Measurements from ENCODE around the gene NKAIN2.
"Not testable (repeated sequence)": the region's sequence is repeated elsewhere in the genome, so short reads cannot be mapped to it uniquely, and the experiment has no call there.

Gene NKAIN2

GRCh38 chr6:124233221-124233620, 429.6 kb downstream of the NKAIN2 start:
- DNase-seq, result no peak

- no peak for DNase-seq
Observed at GRCh38 chr6:124234801-124235200, 431.1 kb downstream of the NKAIN2 start.

GRCh38 chr6:124237911-124238310, 434.2 kb downstream of the NKAIN2 start:
- DNase-seq, result no peak

GRCh38 chr6:124238408-124238807, 434.7 kb downstream of the NKAIN2 start:
- DNase-seq, result not testable (repeated sequence)

GRCh38 chr6:124254941-124255685, 451.4 kb downstream of the NKAIN2 start:
- no peak for DNase-seq

- no peak for DNase-seq
Observed at GRCh38 chr6:124260337-124260736, 456.7 kb downstream of the NKAIN2 start.

GRCh38 chr6:124269733-124270132, 466.1 kb downstream of the NKAIN2 start:
- no peak for DNase-seq

GRCh38 chr6:124273701-124274100, 470.0 kb downstream of the NKAIN2 start:
- no peak for DNase-seq

GRCh38 chr6:124282541-124282940, 478.9 kb downstream of the NKAIN2 start:
- DNase-seq, result no peak

GRCh38 chr6:124283486-124283885, 479.8 kb downstream of the NKAIN2 start:
- DNase-seq, result no peak

GRCh38 chr6:124285146-124285545, 481.5 kb downstream of the NKAIN2 start:
- no peak for DNase-seq

GRCh38 chr6:124294574-124295200, 491.0 kb downstream of the NKAIN2 start:
- no peak for DNase-seq

GRCh38 chr6:124297507-124297906, 493.8 kb downstream of the NKAIN2 start:
- DNase-seq, result no peak

GRCh38 chr6:124298730-124299129, 495.1 kb downstream of the NKAIN2 start:
- DNase-seq, result no peak

- DNase-seq, result not testable (repeated sequence)
Observed at GRCh38 chr6:124300907-124301306, 497.2 kb downstream of the NKAIN2 start.

- no peak for DNase-seq
Observed at GRCh38 chr6:124303971-124304370, 500.3 kb downstream of the NKAIN2 start.

- DNase-seq, result no peak
Observed at GRCh38 chr6:124310139-124310538, 506.5 kb downstream of the NKAIN2 start.

GRCh38 chr6:124319410-124319809, 515.7 kb downstream of the NKAIN2 start:
- DNase-seq, result no peak

- DNase-seq, result no peak
Observed at GRCh38 chr6:124324237-124324636, 520.6 kb downstream of the NKAIN2 start.

- no peak for DNase-seq
Observed at GRCh38 chr6:124330197-124330596, 526.5 kb downstream of the NKAIN2 start.

GRCh38 chr6:124334359-124334758, 530.7 kb downstream of the NKAIN2 start:
- DNase-seq, result no peak

GRCh38 chr6:124339610-124340334, 536.1 kb downstream of the NKAIN2 start:
- DNase-seq, result no peak

- DNase-seq, result not testable (repeated sequence)
Observed at GRCh38 chr6:124348339-124348738, 544.7 kb downstream of the NKAIN2 start.

- no peak for DNase-seq
Observed at GRCh38 chr6:124355146-124355545, 551.5 kb downstream of the NKAIN2 start.
